NK-92 treated with Interleukin-12 subunit alpha and Interleukin-12 subunit beta, amount 100 ng/mL, for 24 hours (cell line): ENCODE results near the gene MTUS2.

ENCODE experiments used
- DNase-seq: peaks from one replicate; lab custom pipeline; 2025; lab: John Stamatoyannopoulos, UW

The MTUS2 gene

GRCh38 chr13:29024783-29025182, 204.6 kb downstream of the MTUS2 start:
- no peak for DNase-seq

- no peak for DNase-seq
These were observed 208.7 kb downstream of the MTUS2 start for GRCh38 chr13:29028868-29029267.

DNA sequence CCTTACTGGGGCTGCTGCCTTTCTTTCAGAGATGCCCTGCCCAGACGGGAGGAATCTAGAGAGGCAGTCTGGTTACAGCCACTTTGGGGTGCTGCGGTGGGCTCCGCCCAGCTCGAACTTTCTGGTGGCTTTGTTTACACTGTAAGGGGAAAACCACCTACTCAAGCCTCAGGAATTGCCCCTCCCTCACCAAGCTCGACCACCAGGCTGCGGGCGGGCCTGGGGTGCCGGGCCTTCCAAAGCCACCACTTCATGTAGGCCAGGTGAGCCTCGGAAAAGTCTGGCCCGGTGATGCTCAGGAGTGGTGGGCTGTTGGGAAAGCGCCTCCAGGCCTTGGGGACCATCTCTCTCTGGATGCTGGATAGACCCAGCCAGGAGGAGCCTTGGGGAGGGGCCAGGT, 218.6 kb downstream of the MTUS2 start:
- DNase-seq, result no peak

- DNase-seq, result no peak
These were observed 219.1 kb downstream of the MTUS2 start for GRCh38 chr13:29039212-29039611.

GRCh38 chr13:29046588-29046987, 226.4 kb downstream of the MTUS2 start:
- DNase-seq, result no peak

- no peak for DNase-seq
These were observed 229.4 kb downstream of the MTUS2 start for GRCh38 chr13:29049524-29049923.

DNA sequence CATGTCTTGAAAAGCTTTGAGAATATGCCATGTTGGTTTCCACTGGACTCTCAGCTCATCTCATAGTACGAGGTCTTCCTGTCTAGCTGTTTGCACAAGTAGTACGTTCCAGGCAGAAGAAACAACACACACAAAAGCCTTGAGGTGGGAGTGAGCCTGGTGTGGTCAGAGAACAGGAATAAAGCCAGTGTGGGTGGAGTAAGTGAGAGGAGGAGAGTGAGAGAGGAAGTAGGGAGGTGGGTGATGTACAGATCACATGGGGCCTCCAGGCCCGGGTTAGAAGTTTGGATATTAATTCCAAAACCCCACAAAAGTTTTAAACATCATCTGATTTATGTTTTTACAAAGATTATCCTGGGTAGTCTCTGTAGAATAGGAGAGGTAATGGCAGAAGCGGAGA, 230.6 kb downstream of the MTUS2 start:
- DNase-seq, result no peak

GRCh38 chr13:29059800-29060199, 239.7 kb downstream of the MTUS2 start:
- no peak for DNase-seq

GRCh38 chr13:29065142-29065541, 245.0 kb downstream of the MTUS2 start:
- DNase-seq, result no peak

GRCh38 chr13:29067306-29067945, 247.3 kb downstream of the MTUS2 start:
- DNase-seq, result no peak

DNA sequence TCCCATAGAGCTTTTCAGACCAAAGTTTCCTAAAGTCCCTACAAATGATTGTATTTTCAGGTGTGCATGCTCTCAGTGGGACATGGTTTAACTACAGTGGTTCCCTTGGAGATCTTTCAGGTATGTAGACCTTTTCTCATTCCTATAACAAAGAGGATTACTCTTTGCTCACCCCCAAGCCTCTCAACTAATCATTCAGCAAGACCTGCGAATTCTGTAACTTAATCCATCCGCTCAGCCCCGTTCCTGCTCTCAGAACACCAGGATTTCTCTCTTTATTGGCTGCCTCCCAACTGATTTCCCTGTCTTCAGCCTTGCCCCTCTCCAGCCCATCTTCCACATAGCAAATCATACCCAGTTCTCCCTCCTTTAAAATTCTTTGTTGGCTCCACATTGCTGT, 253.6 kb downstream of the MTUS2 start:
- no peak for DNase-seq

- DNase-seq, result no peak
These were observed 257.1 kb downstream of the MTUS2 start for GRCh38 chr13:29077051-29077813.

- DNase-seq, result no peak
These were observed 260.9 kb downstream of the MTUS2 start for GRCh38 chr13:29081036-29081435.

GRCh38 chr13:29081697-29082440, 261.7 kb downstream of the MTUS2 start:
- no peak for DNase-seq

GRCh38 chr13:29099781-29100406, 279.8 kb downstream of the MTUS2 start:
- no peak for DNase-seq

DNA sequence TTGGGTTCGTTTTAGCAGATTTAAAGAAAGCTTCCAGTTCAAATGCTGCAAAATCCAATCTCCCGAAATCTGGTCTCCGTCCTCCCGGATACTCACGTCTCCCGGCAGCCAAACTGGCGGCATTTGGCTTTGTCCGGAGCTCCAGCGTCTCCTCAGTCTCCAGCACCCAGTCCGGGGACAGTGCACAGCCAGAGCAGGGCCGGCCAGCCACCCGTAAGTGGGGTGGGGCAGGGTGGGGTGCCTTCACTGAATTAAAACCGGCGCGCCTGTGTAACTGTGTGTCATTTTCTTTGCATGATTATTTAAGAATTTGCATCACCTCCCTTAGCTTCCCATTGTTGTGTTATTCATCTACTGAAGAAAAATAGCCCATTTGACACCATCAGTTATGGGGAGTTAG, 280.6 kb downstream of the MTUS2 start:
- DNase-seq, result no peak

DNA sequence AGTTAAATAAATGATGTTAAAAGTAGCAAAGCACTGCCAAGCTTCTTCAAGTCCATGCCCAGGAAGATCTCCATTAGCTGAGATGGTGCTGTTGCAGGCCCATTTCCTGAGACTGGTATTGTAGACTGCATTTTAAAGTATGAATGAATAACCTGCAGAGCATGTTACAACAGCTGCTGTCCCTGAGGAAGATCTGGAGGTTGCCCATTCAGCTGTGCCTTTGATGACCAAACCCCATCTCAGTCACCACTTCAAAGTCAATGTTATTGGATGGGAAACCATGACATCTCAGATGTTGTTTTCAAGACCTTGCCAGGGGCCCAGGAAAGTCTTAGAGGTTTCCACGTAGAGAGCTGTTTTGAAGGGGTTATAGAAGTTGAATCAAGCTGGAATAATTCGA, 281.3 kb downstream of the MTUS2 start:
- no peak for DNase-seq

- DNase-seq, result no peak
These were observed 281.8 kb downstream of the MTUS2 start for GRCh38 chr13:29101905-29102304.

- no peak for DNase-seq
These were observed 283.1 kb downstream of the MTUS2 start for GRCh38 chr13:29103065-29103800.

DNA sequence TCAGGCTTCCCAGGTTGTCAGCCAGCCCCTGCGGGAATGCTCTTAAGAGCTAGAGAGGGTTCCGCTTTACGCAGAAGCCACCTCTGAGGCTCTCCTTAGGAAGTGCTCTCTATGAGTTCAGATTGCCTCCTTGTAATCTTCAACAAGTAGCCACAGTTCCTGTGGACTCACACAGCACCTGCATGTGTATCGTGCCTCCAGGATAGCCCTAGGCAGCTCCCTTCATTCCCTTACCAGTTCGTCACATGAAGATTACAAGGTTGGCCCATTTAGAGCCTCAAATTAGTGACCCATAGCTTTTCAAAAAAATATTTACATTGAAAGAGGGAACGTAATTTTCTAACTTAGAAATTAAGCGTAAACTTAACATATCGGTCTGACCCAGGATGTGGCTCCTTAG, 284.3 kb downstream of the MTUS2 start:
- DNase-seq, result no peak

- no peak for DNase-seq
These were observed 285.6 kb downstream of the MTUS2 start for GRCh38 chr13:29105779-29106178.

GRCh38 chr13:29106651-29107050, 286.5 kb downstream of the MTUS2 start:
- DNase-seq, result no peak
